ENCODE measurements around the gene FN3K. TPM values are rescaled to one million over a fixed set of nuclear protein-coding genes. Genes with fewer than 3 reads are reported as not detected.
A peak's percentile ranks its signal among the peaks of the same experiment; 100 is the strongest.

The FN3K gene
- total and polyA plus RNA-seq, 2 of the 13 experiments (the other 11 are each of a cell fraction or from before 2014, with no cell fraction given) = 3.5 to 12.2 TPM

- TF ChIP-seq EHMT2 (IDR thresholded peaks at IDR 0.05; ENCODE audit: borderline replicate concordance, low read depth, low read length) (no peak), THAP9 (CRISPR knock-in tag; IDR thresholded peaks at IDR 0.05; ENCODE audit: borderline replicate concordance) (peak; percentile 46; the same call in 1 of the 2 replicates), SPEN (CRISPR knock-in tag; IDR thresholded peaks at IDR 0.05; ENCODE audit: low read depth) (no peak), ZBTB26 (CRISPR knock-in tag; IDR thresholded peaks at IDR 0.05; ENCODE audit: borderline replicate concordance) (no peak), KAT7 (CRISPR knock-in tag; IDR thresholded peaks at IDR 0.05; ENCODE audit: borderline replicate concordance) (no peak), TCF12 (IDR thresholded peaks at IDR 0.05) (no peak), TCF12 (CRISPR knock-in tag; IDR thresholded peaks at IDR 0.05) (no peak), AFF4 (CRISPR knock-in tag; IDR thresholded peaks at IDR 0.05) (no peak), NFIC (IDR thresholded peaks at IDR 0.05; ENCODE audit: low read length) (no peak), EEA1 (CRISPR knock-in tag; IDR thresholded peaks at IDR 0.05; ENCODE audit: borderline replicate concordance) (no peak), ZBTB39 (CRISPR knock-in tag; IDR thresholded peaks at IDR 0.05) (no peak), ZNF589 (CRISPR knock-in tag; conservative IDR thresholded peaks at IDR 0.05) (no peak; the same call in 1 of the 2 replicates), CCDC6 (CRISPR knock-in tag; IDR thresholded peaks at IDR 0.05) (no peak), GTF2F1 (IDR thresholded peaks at IDR 0.05; ENCODE audit: low read length) (no peak), KAT8 (CRISPR knock-in tag; IDR thresholded peaks at IDR 0.05) (0 out of 2 replicates have a peak, but pooled peaks have one; percentile 20), NFE2 (CRISPR knock-in tag; IDR thresholded peaks at IDR 0.05) (no peak), KDM6A (CRISPR knock-in tag; IDR thresholded peaks at IDR 0.05; ENCODE audit: low read depth) (no peak)
Observed at GRCh38 chr17:82703935-82704865, 31.2 kb upstream of the FN3K start (continued).
